HepG2 (cell line): Measurements from ENCODE around the gene ZBTB43. TPM values are rescaled to one million over a fixed set of nuclear protein-coding genes. Genes with fewer than 3 reads are reported as not detected.

Experiments used
- ATAC-seq: fragments of 200-7000 bp; cut with Tn5 transposase; 3 replicates; pipeline ENCODE4 v1.9.1; 2020; ENCODE audit warnings: mild to moderate bottlenecking, moderate library complexity
- BruUV-seq: library from RNA; stranded (reverse); fragments of 400-500 nt; replicated peaks from 2 replicates; lab custom pipeline; 2021; lab: Mats Ljungman, UMichigan
- CTCF ChIA-PET: fragments of 300-600 bp; formaldehyde crosslinking; extraction: SDS; loops from one replicate; lab custom pipeline; 2021; ENCODE audit warnings: low total read pairs, inconsistent platforms, low intra/inter-chr PET ratio; lab: Yijun Ruan, JAX
- POLR2A ChIA-PET: fragments of 350-600 bp; sonication (Branson Sonifier 250); formaldehyde crosslinking; loops from one replicate; lab custom pipeline; 2020; ENCODE audit warnings: antibody characterized with exemption, inconsistent platforms; lab: Yijun Ruan, JAX
- DNase-seq: peaks from one replicate; pipeline ENCODE4 v3.0.0-alpha.2; 2015; ENCODE audit warnings: low spot score
- FAIRE-seq: peaks from 3 replicates; lab custom pipeline; 2011; peaks lifted over from hg19 to GRCh38; lab: Jason Lieb, UNC
- H2AFZ ChIP-seq: one replicate; pipeline ENCODE4 v1.6.1; 2011; ENCODE audit warnings: low read length, inconsistent platforms
- H3K27ac ChIP-seq: fragments of 300-600 bp; 3 replicates; pipeline ENCODE4 v1.8.0; 2011; ENCODE audit warnings: mixed run types, mild to moderate bottlenecking, mixed read lengths, low read length, inconsistent platforms; ENCODE audit not compliant: insufficient read depth; ENCODE audit errors: extremely low read length
- H3K27me3 ChIP-seq, 2 experiments: fragments of 200-600 bp in 1 of 2; 2 replicates in 1 of 2; 3 replicates in 1 of 2; pipeline versions ENCODE4 v1.6.0 to v1.8.0; 2011; ENCODE audit warnings: low read length in 2 of 2, mild to moderate bottlenecking in 2 of 2, moderate library complexity in 2 of 2, inconsistent platforms in 1 of 2; ENCODE audit not compliant: insufficient read depth in 2 of 2, control insufficient read depth in 1 of 2
- H3K36me3 ChIP-seq, 2 experiments: fragments of 200-600 bp in 1 of 2; replicated peaks in 1 of 2; 2 replicates in 1 of 2; 3 replicates in 1 of 2; pipeline versions ENCODE4 v1.5.1 to v1.8.0; 2011; ENCODE audit warnings: low read length in 2 of 2, inconsistent platforms in 1 of 2; ENCODE audit not compliant: insufficient read depth in 2 of 2, control insufficient read depth in 1 of 2
- H3K4me1 ChIP-seq: 2 replicates; pipeline ENCODE4 v1.5.1; 2012; ENCODE audit warnings: low read length, inconsistent platforms; ENCODE audit not compliant: insufficient read depth
- H3K4me2 ChIP-seq: 2 replicates; pipeline ENCODE4 v1.6.0; 2011; ENCODE audit warnings: low read depth, low read length, inconsistent platforms
- H3K4me3 ChIP-seq, 3 experiments: fragments of 200-600 bp in 1 of 3; sonication (generic), shearing (Covaris generic) in 1 of 3; replicated peaks in 1 of 3; 2 replicates each; pipeline ENCODE4 v1.5.1; 2011 to 2016; ENCODE audit warnings: low read length in 3 of 3, inconsistent platforms in 2 of 3, low read depth in 2 of 3, mild to moderate bottlenecking in 2 of 3, control low read depth in 1 of 3, mixed read lengths in 1 of 3; ENCODE audit not compliant: insufficient read depth in 1 of 3
- H3K79me2 ChIP-seq: one replicate; pipeline ENCODE4 v1.6.1; 2011; ENCODE audit warnings: low read length, inconsistent platforms; ENCODE audit not compliant: insufficient read depth
- H3K9ac ChIP-seq: 2 replicates; pipeline ENCODE4 v1.6.0; 2011; ENCODE audit warnings: mild to moderate bottlenecking, low read depth, low read length, inconsistent platforms; ENCODE audit not compliant: insufficient read depth
- H3K9me3 ChIP-seq: 2 replicates; pipeline ENCODE4 v1.5.1; 2012; ENCODE audit warnings: mild to moderate bottlenecking, low read length
- H4K20me1 ChIP-seq: 2 replicates; pipeline ENCODE4 v1.6.0; 2011; ENCODE audit warnings: inconsistent platforms, mild to moderate bottlenecking, low read length, moderate library complexity; ENCODE audit not compliant: insufficient read depth
- CEBPG ChIP-seq: IDR thresholded peaks from 2 replicates; pipeline ENCODE4 v1.6.1; 2016
- FOXO4 ChIP-seq: sonication (generic); formaldehyde crosslinking; conservative IDR thresholded peaks from 2 replicates; pipeline ENCODE4 v1.8.1; 2023; ENCODE audit warnings: missing genetic modification reagents
- FOXP1 ChIP-seq, 2 experiments: fragments of 450-650 bp in 1 of 2; IDR thresholded peaks; 2 replicates each; pipeline ENCODE4 v1.6.1; 2017 to 2018; ENCODE audit warnings: antibody characterized with exemption in 1 of 2
- KDM6A ChIP-seq: IDR thresholded peaks from 2 replicates; pipeline ENCODE4 v1.6.1; 2016; ENCODE audit warnings: low read depth
- MAX ChIP-seq: IDR thresholded peaks from 2 replicates; pipeline ENCODE4 v1.6.1; 2012; ENCODE audit warnings: inconsistent platforms
- MED1 ChIP-seq: sonication (generic); formaldehyde crosslinking; IDR thresholded peaks from 2 replicates; pipeline ENCODE4 v1.4.0; 2020; ENCODE audit warnings: missing genetic modification reagents
- PATZ1 ChIP-seq: sonication (generic); formaldehyde crosslinking; IDR thresholded peaks from 2 replicates; pipeline ENCODE4 v1.4.0; 2020; ENCODE audit warnings: missing genetic modification reagents
- POLR2AphosphoS2 ChIP-seq: IDR thresholded peaks from 2 replicates; pipeline ENCODE4 v1.6.1; 2011; ENCODE audit warnings: low read depth, low read length, improper control_type of control experiment
- ZNF605 ChIP-seq: sonication (generic); formaldehyde crosslinking; IDR thresholded peaks from 2 replicates; pipeline ENCODE4 v1.8.0; 2022; ENCODE audit warnings: mild to moderate bottlenecking, missing genetic modification reagents
- ZNF776 ChIP-seq: sonication (generic); formaldehyde crosslinking; IDR thresholded peaks from 2 replicates; pipeline ENCODE4 v1.4.0; 2020; ENCODE audit warnings: mild to moderate bottlenecking, missing genetic modification reagents
- ZNF800 ChIP-seq: sonication (generic); formaldehyde crosslinking; IDR thresholded peaks from 2 replicates; pipeline ENCODE4 v1.4.0; 2020; ENCODE audit warnings: missing genetic modification reagents
- ZNF839 ChIP-seq: sonication (generic); formaldehyde crosslinking; IDR thresholded peaks from 2 replicates; pipeline ENCODE4 v1.4.0; 2020; ENCODE audit warnings: missing genetic modification reagents, mild to moderate bottlenecking, borderline replicate concordance
- ZSCAN12 ChIP-seq: sonication (generic); formaldehyde crosslinking; IDR thresholded peaks from 2 replicates; pipeline ENCODE4 v1.9.0; 2021; ENCODE audit warnings: mild to moderate bottlenecking, missing genetic modification reagents
- ZSCAN31 ChIP-seq: sonication (generic); formaldehyde crosslinking; IDR thresholded peaks from 2 replicates; pipeline ENCODE4 v1.5.0; 2020; ENCODE audit warnings: low read depth, mild to moderate bottlenecking, missing genetic modification reagents
- WGBS: methylation state at CpG from one replicate; pipeline ENCODE4 v1.1.6; 2017; ENCODE audit warnings: low lambda C conversion rate; 5-methylcytosine and 5-hydroxymethylcytosine counted together
- in situ Hi-C: cut with HindIII; loops from 2 replicates; pipeline ENCODE4 v1.10.0; 2017; ENCODE audit warnings: low pct_unique_long_range_greater_than_20kb; ENCODE audit not compliant: extremely low pct_ligation_motif_present
- intact Hi-C: fragments of 100-400 bp; cut with micrococcal nuclease; formaldehyde crosslinking; loops from one replicate; pipeline ENCODE4 v1.10.0; 2022; ENCODE audit not compliant: unreplicated experiment
- polyA plus RNA-seq, 8 experiments: library from polyadenylated mRNA; depleted of rRNA in 3 of 8; stranded (reverse) in 7 of 8; unstranded in 1 of 8; fragments of >200 nt; fragmentation: Illumina TruSeq in 4 of 8; extraction: Trizol in 4 of 8; gene quantifications; 2 replicates each; pipeline versions ENCODE4 v1.2.1 to v1.2.3, GENCODE V29; 2011 to 2016; ENCODE audit warnings: low read depth in 4 of 8, missing spikeins in 1 of 8, mixed read lengths in 1 of 8; ENCODE audit not compliant: insufficient read depth in 1 of 8
- total RNA-seq, 5 experiments: library from RNA; depleted of rRNA; stranded (reverse); fragments of >200 nt; fragmentation: Illumina TruSeq; extraction: Trizol; gene quantifications; 2 replicates each; pipeline ENCODE4 v1.2.3, GENCODE V29; 2016; ENCODE audit warnings: low read depth in 1 of 5

ZBTB43 gene
- total and polyA plus RNA-seq, 2 of the 13 experiments (the other 11 are each of a cell fraction or from before 2014, with no cell fraction given), result 7.1 to 31.4 TPM

- peak; percentile 85 for TF ChIP-seq PATZ1 (CRISPR knock-in tag)
These were observed 23.4 kb upstream of the ZBTB43 start (continued) for GRCh38 chr9:126781186-126782052.

GRCh38 chr9:126782053-126782388 lies 22.8 kb upstream of the ZBTB43 start:
- CTCF ChIA-PET, result interaction anchor here (1.0 to 3.7 kb wide), 3 partner anchors 9 to 92 kb away, joined by 3 to 91 read pairs (median 12); no protein-coding TSS in a partner anchor
- TF ChIP-seq MAX, result no peak
- no peak for TF ChIP-seq ZNF605 (CRISPR knock-in tag)
- TF ChIP-seq ZSCAN31 (CRISPR knock-in tag), result no peak
- TF ChIP-seq CEBPG (CRISPR knock-in tag), result no peak
- no peak for TF ChIP-seq FOXP1 (IDR thresholded peaks at IDR 0.05)
- TF ChIP-seq FOXP1 (CRISPR knock-in tag; IDR thresholded peaks at IDR 0.05), result no peak
- TF ChIP-seq ZNF839 (CRISPR knock-in tag), result no peak
- TF ChIP-seq MED1 (CRISPR knock-in tag), result no peak
- TF ChIP-seq ZNF776 (CRISPR knock-in tag), result no peak
- TF ChIP-seq ZNF800 (CRISPR knock-in tag), result no peak
- TF ChIP-seq KDM6A (CRISPR knock-in tag), result no peak
- no peak for TF ChIP-seq FOXO4
- TF ChIP-seq POLR2AphosphoS2, result no peak
- no peak for TF ChIP-seq ZSCAN12 (CRISPR knock-in tag)
- Histone ChIP-seq H3K4me3 (no peak overlapping the region), H2AFZ (no peak overlapping the region), H3K9me3 (no peaks in the 10 kb centered on the region), H3K9ac (no peak overlapping the region), H3K79me2 (no peaks in the 10 kb centered on the region), H3K27ac (no peak overlapping the region), H4K20me1 (no peaks in the 10 kb centered on the region), H3K4me1 (peaks cover 8% of the 10 kb centered on the region; the same call in 1 of the 2 replicates), H3K27me3 (peaks cover 0 to 41% of the 10 kb centered on the region in 2 experiments; a peak in 2 of 5 replicates), H3K4me2 (no peak overlapping the region), H3K36me3 (no peaks in the 10 kb centered on the region)
- no peak for DNase-seq
- WGBS, result 13% methylated on average over 3 of the region's 4 CpGs
- no TSS peak for BruUV-seq
- POLR2A ChIA-PET, result interaction anchor here (1.0 kb wide), 1 partner anchor 76 kb away, joined by 8 read pairs; no protein-coding TSS in a partner anchor
- no peak for ATAC-seq
- in situ Hi-C loops (loop anchor here (5.0 kb wide), 2 partner anchors 75 to 170 kb away; partner anchors contain the start of gene LMX1B), intact Hi-C loops (loop anchor here (5.0 kb wide), 1 partner anchor 170 kb away; the partner anchor contains the start of gene LMX1B)
- no peak for FAIRE-seq
